ENCODE results near the gene NDUFV3.
"Not testable (repeated sequence)": the region's sequence is repeated elsewhere in the genome, so short reads cannot be mapped to it uniquely, and the experiment has no call there.

- not testable (repeated sequence) for TF ChIP-seq CTCF (IDR thresholded peaks at IDR 0.05); ZFX (IDR thresholded peaks at IDR 0.05; ENCODE audit: borderline replicate concordance)
Observed at GRCh38 chr21:42949094-42949755, 56.1 kb downstream of the NDUFV3 start.
